DND-41 (cell line): ENCODE measurements around the gene TELO2.

Source experiments
- ATAC-seq: fragments of 200-7000 bp; cut with Tn5 transposase; 3 replicates; pipeline ENCODE4 v1.9.1; 2021; ENCODE audit warnings: low read depth; ENCODE audit not compliant: insufficient read depth
- DNase-seq: peaks from one replicate; pipeline ENCODE4 v3.0.0-alpha.2; 2020
- H2AFZ ChIP-seq: 2 replicates; pipeline ENCODE4 v1.6.0; 2012; ENCODE audit warnings: low read depth, low read length
- H3K27ac ChIP-seq: 2 replicates; pipeline ENCODE4 v1.5.1; 2012; ENCODE audit warnings: low read length, inconsistent platforms
- H3K27me3 ChIP-seq: fragments of 200-600 bp; sonication (generic); 2 replicates; pipeline ENCODE4 v1.6.0; 2012; ENCODE audit warnings: low read length, mild to moderate bottlenecking, inconsistent platforms; ENCODE audit not compliant: insufficient read depth, poor library complexity
- H3K36me3 ChIP-seq: 2 replicates; pipeline ENCODE4 v1.5.1; 2012; ENCODE audit warnings: low read length, inconsistent platforms; ENCODE audit not compliant: insufficient read depth
- H3K4me1 ChIP-seq: 2 replicates; pipeline ENCODE4 v1.5.1; 2012; ENCODE audit warnings: mild to moderate bottlenecking, low read length; ENCODE audit not compliant: insufficient read depth
- H3K4me2 ChIP-seq: 2 replicates; pipeline ENCODE4 v1.6.0; 2012; ENCODE audit warnings: mild to moderate bottlenecking, moderate library complexity, low read length, inconsistent platforms; ENCODE audit not compliant: insufficient read depth
- H3K4me3 ChIP-seq, 2 experiments: fragments of 200-600 bp in 1 of 2; shearing (Covaris generic) in 1 of 2; 2 replicates each; pipeline ENCODE4 v1.5.1; 2012 to 2016; ENCODE audit warnings: inconsistent platforms in 2 of 2, low read length in 2 of 2, mild to moderate bottlenecking in 2 of 2, low read depth in 1 of 2, moderate library complexity in 1 of 2
- H3K79me2 ChIP-seq: 2 replicates; pipeline ENCODE4 v1.6.0; 2012; ENCODE audit warnings: low read length, inconsistent platforms; ENCODE audit not compliant: insufficient read depth
- H3K9ac ChIP-seq: 2 replicates; pipeline ENCODE4 v1.6.0; 2012; ENCODE audit warnings: low read depth, mild to moderate bottlenecking, inconsistent platforms, low read length, moderate library complexity
- H3K9me3 ChIP-seq: 2 replicates; pipeline ENCODE4 v1.5.1; 2012; ENCODE audit warnings: low read length, moderate library complexity, mild to moderate bottlenecking, inconsistent platforms; ENCODE audit not compliant: insufficient read depth, severe bottlenecking
- H4K20me1 ChIP-seq: 2 replicates; pipeline ENCODE4 v1.6.0; 2012; ENCODE audit warnings: low read length; ENCODE audit not compliant: insufficient read depth
- CTCF ChIP-seq: IDR thresholded peaks from 2 replicates; pipeline ENCODE4 v1.5.1; 2012; ENCODE audit warnings: borderline replicate concordance, low read length, moderate library complexity, mild to moderate bottlenecking; ENCODE audit not compliant: poor library complexity, severe bottlenecking; ENCODE audit errors: extremely low read depth
- EZH2 ChIP-seq: IDR thresholded peaks from 3 replicates; pipeline ENCODE4 v1.6.1; 2012; ENCODE audit warnings: borderline replicate concordance, low read depth, mild to moderate bottlenecking, moderate library complexity, low read length, inconsistent platforms; ENCODE audit not compliant: severe bottlenecking

The TELO2 gene

DNA sequence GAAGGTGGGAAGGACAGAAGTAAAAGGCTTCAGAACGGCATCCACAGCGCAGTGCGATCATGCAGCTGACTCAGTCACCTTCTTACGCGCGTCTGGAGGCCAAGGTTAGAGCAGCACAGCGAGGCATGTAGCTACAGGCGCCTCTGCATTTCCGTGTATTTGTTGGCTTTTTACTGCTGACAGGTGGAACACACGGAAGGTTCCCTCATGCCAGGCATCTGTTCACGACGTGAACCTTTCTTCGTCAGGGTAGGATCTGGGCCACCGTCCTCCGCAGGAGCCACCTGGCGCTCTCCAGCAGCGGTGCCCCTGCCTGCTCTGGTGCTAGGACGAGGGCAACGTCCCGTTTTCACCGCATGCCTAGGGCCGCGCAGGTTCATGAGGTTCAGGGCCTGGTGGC lies 55.6 kb downstream of the TELO2 start:
- no peak for ATAC-seq
- H3K4me2 ChIP-seq, result no peak overlapping the region
- no peak overlapping the region for H3K9ac ChIP-seq

DNA sequence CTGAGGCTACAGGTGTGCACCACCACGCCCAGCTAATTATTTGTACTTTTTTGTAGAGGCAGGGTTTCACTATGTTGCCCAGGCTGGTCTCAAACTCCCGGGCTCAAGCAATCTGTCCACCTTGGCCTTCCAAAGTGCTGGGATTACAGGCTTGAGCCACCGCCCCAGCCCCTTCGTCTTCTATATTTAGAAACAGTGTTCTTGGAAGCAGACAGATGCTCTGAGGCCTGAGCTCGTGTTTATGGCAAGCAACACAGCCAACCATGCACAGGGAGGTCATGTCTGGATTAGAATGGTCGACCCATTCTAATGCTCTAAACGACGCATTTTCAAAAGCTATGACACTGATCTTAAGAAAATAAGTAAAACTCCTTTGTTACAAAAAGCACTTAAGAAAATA lies 56.9 kb downstream of the TELO2 start:
- no peak for TF ChIP-seq EZH2
- no peak for TF ChIP-seq CTCF
- no peaks in the 10 kb centered on the region for H3K9me3 ChIP-seq
- no peak overlapping the region for H2AFZ ChIP-seq
- H3K36me3 ChIP-seq, result peaks cover 3% of the 10 kb centered on the region; the same call in 1 of the 2 replicates
- no peak overlapping the region for H3K4me3 ChIP-seq
- DNase-seq (no peak), ATAC-seq (no peak)
- no peaks in the 10 kb centered on the region for H4K20me1 ChIP-seq
- H3K4me2 ChIP-seq, result no peak overlapping the region
- no peaks in the 10 kb centered on the region for H3K79me2 ChIP-seq
- no peaks in the 10 kb centered on the region for H3K4me1 ChIP-seq
- H3K27ac ChIP-seq, result no peak overlapping the region
- H3K9ac ChIP-seq, result no peak overlapping the region
- H3K27me3 ChIP-seq, result no peaks in the 10 kb centered on the region

More for the DNA sequence above, 55.6 kb downstream of the TELO2 start:
- Histone ChIP-seq H2AFZ (no peak overlapping the region), H3K27ac (no peak overlapping the region), H3K36me3 (no peaks in the 10 kb centered on the region), H4K20me1 (no peaks in the 10 kb centered on the region), H3K4me1 (no peaks in the 10 kb centered on the region), H3K9me3 (no peaks in the 10 kb centered on the region), H3K4me3 (no peak overlapping the region), H3K79me2 (no peaks in the 10 kb centered on the region), H3K27me3 (no peaks in the 10 kb centered on the region)
- DNase-seq, result no peak
- TF ChIP-seq EZH2 (no peak), CTCF (no peak)

DNA sequence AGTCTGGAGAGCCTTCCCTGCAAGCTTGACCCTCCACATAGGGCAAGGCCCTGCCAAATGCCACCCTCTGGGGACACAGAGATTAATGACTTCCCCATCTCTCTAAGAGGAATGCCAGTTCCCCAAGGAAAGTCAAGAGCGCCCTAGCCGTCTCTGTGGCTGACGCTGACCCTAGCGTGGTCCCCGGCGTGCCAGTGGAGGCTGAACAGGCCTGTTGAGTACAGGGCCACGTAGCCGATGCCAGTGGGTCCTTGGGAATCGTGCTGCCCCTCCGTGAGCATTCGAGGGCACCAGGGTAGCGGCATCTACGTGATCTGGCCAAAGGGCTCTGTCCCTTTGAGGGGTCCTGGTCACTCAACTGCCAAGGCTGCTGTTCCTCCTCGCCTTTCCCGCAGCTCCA lies 57.5 kb downstream of the TELO2 start:
- Histone ChIP-seq H3K4me3 (no peak overlapping the region), H3K27ac (no peak overlapping the region), H3K79me2 (no peaks in the 10 kb centered on the region), H3K9ac (no peak overlapping the region), H3K36me3 (peaks cover 4% of the 10 kb centered on the region; the same call in 1 of the 2 replicates), H3K4me1 (no peaks in the 10 kb centered on the region), H3K9me3 (no peaks in the 10 kb centered on the region), H4K20me1 (no peaks in the 10 kb centered on the region), H2AFZ (no peak overlapping the region), H3K27me3 (no peaks in the 10 kb centered on the region), H3K4me2 (no peak overlapping the region)
- ATAC-seq (no peak), DNase-seq (no peak)
- TF ChIP-seq CTCF, result no peak
- TF ChIP-seq EZH2, result no peak

GRCh38 chr16:1551166-1551565 lies 58.0 kb downstream of the TELO2 start:
- Histone ChIP-seq H3K4me3 (no peak overlapping the region), H3K27me3 (no peaks in the 10 kb centered on the region), H2AFZ (no peak overlapping the region), H3K27ac (no peak overlapping the region), H3K9ac (no peak overlapping the region), H3K36me3 (peaks cover 4% of the 10 kb centered on the region; the same call in 1 of the 2 replicates), H3K4me1 (no peaks in the 10 kb centered on the region), H3K4me2 (no peak overlapping the region), H3K79me2 (no peaks in the 10 kb centered on the region), H3K9me3 (no peaks in the 10 kb centered on the region), H4K20me1 (no peaks in the 10 kb centered on the region)
- ATAC-seq, result no peak
- DNase-seq, result no peak
- TF ChIP-seq EZH2, result no peak
- no peak for TF ChIP-seq CTCF
